GM12892 (cell line): Measurements from ENCODE around the gene LENG9.

ENCODE experiments used
- POLR2A ChIP-seq: IDR thresholded peaks from 2 replicates; pipeline ENCODE4 v1.6.1; 2011; ENCODE audit warnings: low read depth, low read length, control low read depth
- POLR2AphosphoS5 ChIP-seq: IDR thresholded peaks from 2 replicates; pipeline ENCODE4 v1.6.1; 2011; ENCODE audit warnings: low read depth, low read length, control low read depth
- TAF1 ChIP-seq: IDR thresholded peaks from 2 replicates; pipeline ENCODE4 v1.6.1; 2011; ENCODE audit warnings: low read depth, mild to moderate bottlenecking, control low read depth, low read length, borderline replicate concordance

DNA sequence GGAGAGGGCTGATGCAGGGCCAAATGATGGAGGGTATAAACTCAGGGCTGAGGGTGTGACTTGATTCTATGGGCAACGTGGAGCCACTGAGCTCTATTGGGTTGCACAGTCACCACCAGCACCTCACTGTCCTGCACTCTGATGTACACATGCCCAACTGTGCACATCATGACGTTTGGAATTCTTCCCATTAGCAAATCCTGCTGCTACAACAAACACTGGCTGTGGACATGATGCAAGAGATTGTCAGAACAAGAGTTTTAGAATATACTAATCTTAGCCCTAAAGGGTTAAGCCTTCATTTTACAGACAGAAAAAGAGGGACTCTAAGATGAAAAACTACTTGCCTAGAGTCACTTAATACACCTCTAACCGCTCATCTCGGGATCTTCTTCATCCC lies 50.7 kb downstream of the LENG9 start:
- TF ChIP-seq POLR2A: no peak
- TF ChIP-seq POLR2AphosphoS5: no peak
- no peak for TF ChIP-seq TAF1
